PC-9 (cell line): ENCODE measurements around the gene NT5C1A. TPM values are rescaled to one million over a fixed set of nuclear protein-coding genes. Genes with fewer than 3 reads are reported as not detected.

Experiments
- BruUV-seq: library from RNA; stranded (reverse); fragments of 400-500 nt; replicated peaks from 2 replicates; lab custom pipeline; 2021; lab: Mats Ljungman, UMichigan
- CTCF ChIA-PET: fragments of 300-600 bp; sonication (Branson Sonifier 250); formaldehyde crosslinking; loops from one replicate; lab custom pipeline; 2022; ENCODE audit warnings: antibody characterized with exemption; lab: Charles Lee
- POLR2A ChIA-PET: fragments of 300-600 bp; sonication (Branson Sonifier 250); formaldehyde crosslinking; loops from one replicate; lab custom pipeline; 2022; ENCODE audit warnings: antibody characterized with exemption; ENCODE audit not compliant: unreplicated experiment; lab: Charles Lee
- DNase-seq, 2 experiments: peaks; one replicate each; pipeline versions ENCODE4 v3.0.0 to v3.0.0-alpha.2; 2015 to 2022; ENCODE audit warnings: mixed read lengths in 1 of 2
- H2AFZ ChIP-seq: fragments of 200-600 bp; sonication (generic); 2 replicates; pipeline ENCODE4 v1.8.1; 2017; ENCODE audit warnings: antibody characterized with exemption
- H3F3A ChIP-seq: fragments of 200-600 bp; sonication (generic); 2 replicates; pipeline ENCODE4 v1.8.1; 2017; ENCODE audit warnings: antibody characterized with exemption, mild to moderate bottlenecking, low read depth; ENCODE audit not compliant: insufficient read depth
- H3K27ac ChIP-seq: fragments of 200-600 bp; sonication (generic); 2 replicates; pipeline ENCODE4 v1.6.1; 2016; ENCODE audit warnings: mixed run types
- H3K27me3 ChIP-seq: fragments of 200-600 bp; sonication (generic); 2 replicates; pipeline ENCODE4 v1.6.1; 2016; ENCODE audit warnings: low read depth, mixed run types; ENCODE audit not compliant: insufficient read depth
- H3K36me3 ChIP-seq: fragments of 200-600 bp; sonication (generic); 2 replicates; pipeline ENCODE4 v1.6.1; 2016; ENCODE audit warnings: low read depth, mixed run types
- H3K4me1 ChIP-seq: fragments of 200-600 bp; sonication (generic); replicated peaks from 2 replicates; pipeline ENCODE4 v1.6.1; 2016; ENCODE audit warnings: mixed run types; ENCODE audit not compliant: insufficient read depth
- H3K4me2 ChIP-seq: fragments of 200-600 bp; sonication (generic); 2 replicates; pipeline ENCODE4 v1.6.1; 2017; ENCODE audit warnings: mixed run types
- H3K4me3 ChIP-seq: fragments of 200-600 bp; sonication (generic); 2 replicates; pipeline ENCODE4 v1.6.1; 2016; ENCODE audit warnings: mixed run types
- H3K79me2 ChIP-seq: fragments of 200-600 bp; sonication (generic); 2 replicates; pipeline ENCODE4 v1.6.1; 2017; ENCODE audit warnings: low read depth, mixed run types
- H3K9me2 ChIP-seq: fragments of 200-600 bp; sonication (generic); 2 replicates; pipeline ENCODE4 v1.8.1; 2017; ENCODE audit warnings: mild to moderate bottlenecking; ENCODE audit not compliant: insufficient read depth
- H3K9me3 ChIP-seq: fragments of 200-600 bp; sonication (generic); 2 replicates; pipeline ENCODE4 v1.8.1; 2016; ENCODE audit warnings: low read depth; ENCODE audit not compliant: insufficient read depth
- H4K20me1 ChIP-seq: fragments of 200-600 bp; sonication (generic); 2 replicates; pipeline ENCODE4 v1.8.1; 2017; ENCODE audit not compliant: insufficient read depth
- EZH2 ChIP-seq: fragments of 200-600 bp; sonication (generic); IDR thresholded peaks from 2 replicates; pipeline ENCODE4 v1.8.0; 2017; ENCODE audit warnings: antibody characterized with exemption, low read depth
- intact Hi-C: fragments of 100-400 bp; cut with micrococcal nuclease; formaldehyde crosslinking; loops from one replicate; pipeline ENCODE4 v1.10.0; 2022; ENCODE audit not compliant: unreplicated experiment
- total RNA-seq: library from RNA; stranded (reverse); gene quantifications from 2 replicates; pipeline ENCODE4 v1.2.3, GENCODE V29; 2021
- TF ChIP-seq, protein P1 (sequence below): fragments of 200-600 bp; sonication (generic); conservative IDR thresholded peaks from 2 replicates; pipeline ENCODE4 v1.6.1; 2017; ENCODE audit warnings: mixed run types, antibody characterized with exemption, mild to moderate bottlenecking, moderate library complexity

The NT5C1A gene
- total RNA-seq, 1 experiment from 2014 or later: not detected

DNA sequence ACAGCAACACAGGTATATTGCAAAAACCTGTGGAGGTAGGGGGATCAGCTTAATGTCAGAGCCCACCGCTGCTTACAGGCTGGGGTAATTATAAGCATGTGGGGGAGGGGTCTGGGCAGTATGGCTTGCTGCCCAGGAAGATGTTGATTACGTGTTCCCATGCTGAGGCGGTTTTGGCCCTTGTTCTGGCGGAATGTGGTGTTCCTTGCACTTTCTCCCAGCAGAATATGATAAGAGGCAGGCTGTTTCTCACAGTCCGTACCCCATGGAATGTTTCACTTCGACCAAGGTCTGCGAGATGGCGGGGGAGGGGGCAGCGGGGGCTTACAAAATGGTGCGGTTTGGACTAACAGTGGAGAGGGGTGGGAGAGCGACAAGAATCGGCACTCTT lies 29.1 kb upstream of the NT5C1A start:
- intact Hi-C loops: no loop called here
- POLR2A ChIA-PET: interaction anchor here (0.7 kb wide), 1 partner anchor 339 kb away, joined by 4 read pairs; no protein-coding TSS in a partner anchor
- no peak overlapping the region for H2AFZ ChIP-seq

DNA sequence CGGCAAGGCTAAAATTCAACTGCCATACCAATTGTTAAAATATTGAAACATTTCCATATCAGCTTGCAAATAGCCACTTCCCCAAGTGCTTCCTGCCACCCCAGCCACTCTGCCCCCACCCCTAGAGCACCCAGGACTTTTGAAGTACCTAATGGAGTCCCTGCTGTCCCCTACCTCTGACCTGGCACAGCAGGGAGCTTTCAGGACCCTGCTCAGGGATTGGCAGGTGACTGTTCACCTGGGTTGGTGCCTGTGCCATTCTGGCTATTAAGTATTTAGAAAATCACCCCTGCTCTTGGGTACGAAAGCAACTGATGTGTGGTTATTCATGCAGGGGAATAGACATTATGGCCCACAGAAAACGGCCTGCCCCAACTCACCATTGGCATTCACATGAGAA lies 28.4 kb upstream of the NT5C1A start:
- intact Hi-C loops: no loop called here
- Histone ChIP-seq H3K4me3 (no peak overlapping the region), H3K27ac (no peak overlapping the region), H3K4me1 (no peaks in the 10 kb centered on the region), H3K27me3 (peaks cover 24% of the 10 kb centered on the region), H3K36me3 (no peaks in the 10 kb centered on the region), H3K9me3 (no peaks in the 10 kb centered on the region), H2AFZ (no peak overlapping the region), H3F3A (no peaks in the 10 kb centered on the region), H3K4me2 (no peak overlapping the region), H3K79me2 (no peaks in the 10 kb centered on the region), H3K9me2 (no peaks in the 10 kb centered on the region), H4K20me1 (no peaks in the 10 kb centered on the region)
- TF ChIP-seq EZH2: no peak
- TF ChIP-seq, protein P1, sequence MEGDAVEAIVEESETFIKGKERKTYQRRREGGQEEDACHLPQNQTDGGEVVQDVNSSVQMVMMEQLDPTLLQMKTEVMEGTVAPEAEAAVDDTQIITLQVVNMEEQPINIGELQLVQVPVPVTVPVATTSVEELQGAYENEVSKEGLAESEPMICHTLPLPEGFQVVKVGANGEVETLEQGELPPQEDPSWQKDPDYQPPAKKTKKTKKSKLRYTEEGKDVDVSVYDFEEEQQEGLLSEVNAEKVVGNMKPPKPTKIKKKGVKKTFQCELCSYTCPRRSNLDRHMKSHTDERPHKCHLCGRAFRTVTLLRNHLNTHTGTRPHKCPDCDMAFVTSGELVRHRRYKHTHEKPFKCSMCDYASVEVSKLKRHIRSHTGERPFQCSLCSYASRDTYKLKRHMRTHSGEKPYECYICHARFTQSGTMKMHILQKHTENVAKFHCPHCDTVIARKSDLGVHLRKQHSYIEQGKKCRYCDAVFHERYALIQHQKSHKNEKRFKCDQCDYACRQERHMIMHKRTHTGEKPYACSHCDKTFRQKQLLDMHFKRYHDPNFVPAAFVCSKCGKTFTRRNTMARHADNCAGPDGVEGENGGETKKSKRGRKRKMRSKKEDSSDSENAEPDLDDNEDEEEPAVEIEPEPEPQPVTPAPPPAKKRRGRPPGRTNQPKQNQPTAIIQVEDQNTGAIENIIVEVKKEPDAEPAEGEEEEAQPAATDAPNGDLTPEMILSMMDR: no peak
- POLR2A ChIA-PET: interaction anchor here (0.7 kb wide), 1 partner anchor 339 kb away, joined by 4 read pairs; no protein-coding TSS in a partner anchor
- BruUV-seq: no TSS peak
- DNase-seq: no peak
- CTCF ChIA-PET: interaction anchor here (0.6 kb wide), 1 partner anchor 94 kb away, joined by 9 read pairs; no protein-coding TSS in a partner anchor

More for the DNA sequence above, 29.1 kb upstream of the NT5C1A start:
- Histone ChIP-seq H3K4me1 (no peaks in the 10 kb centered on the region), H3K27ac (no peak overlapping the region), H3K27me3 (peaks cover 22% of the 10 kb centered on the region), H3K36me3 (no peaks in the 10 kb centered on the region), H3K4me2 (no peak overlapping the region), H4K20me1 (no peaks in the 10 kb centered on the region), H3K79me2 (no peaks in the 10 kb centered on the region), H3K4me3 (no peak overlapping the region), H3K9me2 (no peaks in the 10 kb centered on the region), H3F3A (no peaks in the 10 kb centered on the region), H3K9me3 (no peaks in the 10 kb centered on the region)
- BruUV-seq: no TSS peak
- TF ChIP-seq, protein P1: no peak
- TF ChIP-seq EZH2: no peak
- DNase-seq: no peak
- CTCF ChIA-PET: no interaction called here

DNA sequence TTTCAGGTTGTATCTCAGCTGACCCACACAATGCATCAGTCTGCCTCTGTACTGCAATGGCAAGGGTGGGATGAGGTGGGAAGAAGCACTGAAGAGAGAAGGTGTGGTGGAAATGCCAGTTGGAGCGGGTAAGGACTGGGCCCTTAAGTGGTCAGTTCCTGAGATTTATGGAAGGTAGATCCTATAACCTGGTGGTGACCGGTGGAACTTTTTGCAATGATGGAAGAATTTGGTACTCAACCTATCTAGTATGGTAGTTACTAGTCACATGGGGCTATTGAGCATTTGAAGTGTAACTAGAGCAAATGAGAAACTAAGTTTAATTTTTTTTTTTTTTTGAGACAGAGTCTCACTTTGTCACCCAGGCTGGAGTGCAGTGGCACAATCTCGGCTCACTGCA lies 27.5 kb upstream of the NT5C1A start:
- BruUV-seq: no TSS peak
- Histone ChIP-seq H3K27ac (no peak overlapping the region), H3K4me1 (no peaks in the 10 kb centered on the region), H3K79me2 (no peaks in the 10 kb centered on the region), H3F3A (no peaks in the 10 kb centered on the region), H3K36me3 (no peaks in the 10 kb centered on the region), H3K4me3 (no peak overlapping the region), H3K9me2 (no peaks in the 10 kb centered on the region), H3K9me3 (no peaks in the 10 kb centered on the region), H2AFZ (no peak overlapping the region), H3K27me3 (peaks cover 26% of the 10 kb centered on the region), H4K20me1 (no peaks in the 10 kb centered on the region), H3K4me2 (no peak overlapping the region)
- intact Hi-C loops: no loop called here
- TF ChIP-seq, protein P1: no peak
- no peak for TF ChIP-seq EZH2
- POLR2A ChIA-PET: no interaction called here
- DNase-seq: no peak
- CTCF ChIA-PET: no interaction called here
